Raji (cell line): ENCODE results near the gene CLMP.

Source experiments
- POLR2A ChIP-seq: IDR thresholded peaks from 2 replicates; pipeline ENCODE4 v1.6.1; 2011; ENCODE audit warnings: low read depth, low read length, control low read depth; ENCODE audit not compliant: insufficient read depth

Gene CLMP

GRCh38 chr11:123169821-123170220 lies 25.2 kb downstream of the CLMP start:
- TF ChIP-seq POLR2A, result no peak

- no peak for TF ChIP-seq POLR2A
Measured at GRCh38 chr11:123168955-123169484, 26.0 kb downstream of the CLMP start.

GRCh38 chr11:123168241-123168640 lies 26.8 kb downstream of the CLMP start:
- no peak for TF ChIP-seq POLR2A

- TF ChIP-seq POLR2A, result no peak
Measured at GRCh38 chr11:123166071-123166559, 28.9 kb downstream of the CLMP start.

GRCh38 chr11:123164732-123165450 lies 30.2 kb downstream of the CLMP start:
- TF ChIP-seq POLR2A, result no peak

GRCh38 chr11:123163621-123164020 lies 31.4 kb downstream of the CLMP start:
- TF ChIP-seq POLR2A, result no peak

- TF ChIP-seq POLR2A, result no peak
Measured at GRCh38 chr11:123161376-123162030, 33.5 kb downstream of the CLMP start.

GRCh38 chr11:123159183-123159857 lies 35.7 kb downstream of the CLMP start:
- no peak for TF ChIP-seq POLR2A

GRCh38 chr11:123158033-123159003 lies 36.7 kb downstream of the CLMP start:
- TF ChIP-seq POLR2A, result no peak

- no peak for TF ChIP-seq POLR2A
Measured at GRCh38 chr11:123152951-123153350, 42.1 kb downstream of the CLMP start.

GRCh38 chr11:123151796-123152195 lies 43.3 kb downstream of the CLMP start:
- TF ChIP-seq POLR2A, result no peak

- TF ChIP-seq POLR2A, result no peak
Measured at GRCh38 chr11:123151366-123151765, 43.7 kb downstream of the CLMP start.

- no peak for TF ChIP-seq POLR2A
Measured at GRCh38 chr11:123150882-123151281, 44.2 kb downstream of the CLMP start.

- TF ChIP-seq POLR2A, result no peak
Measured at GRCh38 chr11:123148965-123149364, 46.1 kb downstream of the CLMP start.
